ENCODE measurements around the gene HBZ. TPM values are rescaled to one million over a fixed set of nuclear protein-coding genes. Genes with fewer than 3 reads are reported as not detected.

HBZ gene
- total and polyA plus RNA-seq, 2 of the 8 experiments (the other 6 are each of a cell fraction or from before 2014, with no cell fraction given): 0.12 TPM; not detected in 1

DNA sequence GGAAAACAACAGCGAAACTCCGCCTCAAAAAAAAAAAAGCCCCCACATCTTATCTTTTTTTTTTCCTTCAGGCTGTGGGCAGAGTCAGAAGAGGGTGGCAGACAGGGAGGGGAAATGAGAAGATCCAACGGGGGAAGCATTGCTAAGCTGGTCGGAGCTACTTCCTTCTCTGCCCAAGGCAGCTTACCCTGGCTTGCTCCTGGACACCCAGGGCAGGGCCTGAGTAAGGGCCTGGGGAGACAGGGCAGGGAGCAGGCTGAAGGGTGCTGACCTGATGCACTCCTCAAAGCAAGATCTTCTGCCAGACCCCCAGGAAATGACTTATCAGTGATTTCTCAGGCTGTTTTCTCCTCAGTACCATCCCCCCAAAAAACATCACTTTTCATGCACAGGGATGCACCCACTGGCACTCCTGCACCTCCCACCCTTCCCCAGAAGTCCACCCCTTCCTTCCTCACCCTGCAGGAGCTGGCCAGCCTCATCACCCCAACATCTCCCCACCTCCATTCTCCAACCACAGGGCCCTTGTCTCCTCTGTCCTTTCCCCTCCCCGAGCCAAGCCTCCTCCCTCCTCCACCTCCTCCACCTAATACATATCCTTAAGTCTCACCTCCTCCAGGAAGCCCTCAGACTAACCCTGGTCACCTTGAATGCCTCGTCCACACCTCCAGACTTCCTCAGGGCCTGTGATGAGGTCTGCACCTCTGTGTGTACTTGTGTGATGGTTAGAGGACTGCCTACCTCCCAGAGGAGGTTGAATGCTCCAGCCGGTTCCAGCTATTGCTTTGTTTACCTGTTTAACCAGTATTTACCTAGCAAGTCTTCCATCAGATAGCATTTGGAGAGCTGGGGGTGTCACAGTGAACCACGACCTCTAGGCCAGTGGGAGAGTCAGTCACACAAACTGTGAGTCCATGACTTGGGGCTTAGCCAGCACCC lies 22.8 kb downstream of the HBZ start (continued):
- TF ChIP-seq, protein P1, sequence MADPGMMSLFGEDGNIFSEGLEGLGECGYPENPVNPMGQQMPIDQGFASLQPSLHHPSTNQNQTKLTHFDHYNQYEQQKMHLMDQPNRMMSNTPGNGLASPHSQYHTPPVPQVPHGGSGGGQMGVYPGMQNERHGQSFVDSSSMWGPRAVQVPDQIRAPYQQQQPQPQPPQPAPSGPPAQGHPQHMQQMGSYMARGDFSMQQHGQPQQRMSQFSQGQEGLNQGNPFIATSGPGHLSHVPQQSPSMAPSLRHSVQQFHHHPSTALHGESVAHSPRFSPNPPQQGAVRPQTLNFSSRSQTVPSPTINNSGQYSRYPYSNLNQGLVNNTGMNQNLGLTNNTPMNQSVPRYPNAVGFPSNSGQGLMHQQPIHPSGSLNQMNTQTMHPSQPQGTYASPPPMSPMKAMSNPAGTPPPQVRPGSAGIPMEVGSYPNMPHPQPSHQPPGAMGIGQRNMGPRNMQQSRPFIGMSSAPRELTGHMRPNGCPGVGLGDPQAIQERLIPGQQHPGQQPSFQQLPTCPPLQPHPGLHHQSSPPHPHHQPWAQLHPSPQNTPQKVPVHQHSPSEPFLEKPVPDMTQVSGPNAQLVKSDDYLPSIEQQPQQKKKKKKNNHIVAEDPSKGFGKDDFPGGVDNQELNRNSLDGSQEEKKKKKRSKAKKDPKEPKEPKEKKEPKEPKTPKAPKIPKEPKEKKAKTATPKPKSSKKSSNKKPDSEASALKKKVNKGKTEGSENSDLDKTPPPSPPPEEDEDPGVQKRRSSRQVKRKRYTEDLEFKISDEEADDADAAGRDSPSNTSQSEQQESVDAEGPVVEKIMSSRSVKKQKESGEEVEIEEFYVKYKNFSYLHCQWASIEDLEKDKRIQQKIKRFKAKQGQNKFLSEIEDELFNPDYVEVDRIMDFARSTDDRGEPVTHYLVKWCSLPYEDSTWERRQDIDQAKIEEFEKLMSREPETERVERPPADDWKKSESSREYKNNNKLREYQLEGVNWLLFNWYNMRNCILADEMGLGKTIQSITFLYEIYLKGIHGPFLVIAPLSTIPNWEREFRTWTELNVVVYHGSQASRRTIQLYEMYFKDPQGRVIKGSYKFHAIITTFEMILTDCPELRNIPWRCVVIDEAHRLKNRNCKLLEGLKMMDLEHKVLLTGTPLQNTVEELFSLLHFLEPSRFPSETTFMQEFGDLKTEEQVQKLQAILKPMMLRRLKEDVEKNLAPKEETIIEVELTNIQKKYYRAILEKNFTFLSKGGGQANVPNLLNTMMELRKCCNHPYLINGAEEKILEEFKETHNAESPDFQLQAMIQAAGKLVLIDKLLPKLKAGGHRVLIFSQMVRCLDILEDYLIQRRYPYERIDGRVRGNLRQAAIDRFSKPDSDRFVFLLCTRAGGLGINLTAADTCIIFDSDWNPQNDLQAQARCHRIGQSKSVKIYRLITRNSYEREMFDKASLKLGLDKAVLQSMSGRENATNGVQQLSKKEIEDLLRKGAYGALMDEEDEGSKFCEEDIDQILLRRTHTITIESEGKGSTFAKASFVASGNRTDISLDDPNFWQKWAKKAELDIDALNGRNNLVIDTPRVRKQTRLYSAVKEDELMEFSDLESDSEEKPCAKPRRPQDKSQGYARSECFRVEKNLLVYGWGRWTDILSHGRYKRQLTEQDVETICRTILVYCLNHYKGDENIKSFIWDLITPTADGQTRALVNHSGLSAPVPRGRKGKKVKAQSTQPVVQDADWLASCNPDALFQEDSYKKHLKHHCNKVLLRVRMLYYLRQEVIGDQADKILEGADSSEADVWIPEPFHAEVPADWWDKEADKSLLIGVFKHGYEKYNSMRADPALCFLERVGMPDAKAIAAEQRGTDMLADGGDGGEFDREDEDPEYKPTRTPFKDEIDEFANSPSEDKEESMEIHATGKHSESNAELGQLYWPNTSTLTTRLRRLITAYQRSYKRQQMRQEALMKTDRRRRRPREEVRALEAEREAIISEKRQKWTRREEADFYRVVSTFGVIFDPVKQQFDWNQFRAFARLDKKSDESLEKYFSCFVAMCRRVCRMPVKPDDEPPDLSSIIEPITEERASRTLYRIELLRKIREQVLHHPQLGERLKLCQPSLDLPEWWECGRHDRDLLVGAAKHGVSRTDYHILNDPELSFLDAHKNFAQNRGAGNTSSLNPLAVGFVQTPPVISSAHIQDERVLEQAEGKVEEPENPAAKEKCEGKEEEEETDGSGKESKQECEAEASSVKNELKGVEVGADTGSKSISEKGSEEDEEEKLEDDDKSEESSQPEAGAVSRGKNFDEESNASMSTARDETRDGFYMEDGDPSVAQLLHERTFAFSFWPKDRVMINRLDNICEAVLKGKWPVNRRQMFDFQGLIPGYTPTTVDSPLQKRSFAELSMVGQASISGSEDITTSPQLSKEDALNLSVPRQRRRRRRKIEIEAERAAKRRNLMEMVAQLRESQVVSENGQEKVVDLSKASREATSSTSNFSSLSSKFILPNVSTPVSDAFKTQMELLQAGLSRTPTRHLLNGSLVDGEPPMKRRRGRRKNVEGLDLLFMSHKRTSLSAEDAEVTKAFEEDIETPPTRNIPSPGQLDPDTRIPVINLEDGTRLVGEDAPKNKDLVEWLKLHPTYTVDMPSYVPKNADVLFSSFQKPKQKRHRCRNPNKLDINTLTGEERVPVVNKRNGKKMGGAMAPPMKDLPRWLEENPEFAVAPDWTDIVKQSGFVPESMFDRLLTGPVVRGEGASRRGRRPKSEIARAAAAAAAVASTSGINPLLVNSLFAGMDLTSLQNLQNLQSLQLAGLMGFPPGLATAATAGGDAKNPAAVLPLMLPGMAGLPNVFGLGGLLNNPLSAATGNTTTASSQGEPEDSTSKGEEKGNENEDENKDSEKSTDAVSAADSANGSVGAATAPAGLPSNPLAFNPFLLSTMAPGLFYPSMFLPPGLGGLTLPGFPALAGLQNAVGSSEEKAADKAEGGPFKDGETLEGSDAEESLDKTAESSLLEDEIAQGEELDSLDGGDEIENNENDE (IDR thresholded peaks at IDR 0.05; ENCODE audit: insufficient replicate concordance, low read length): no peak
- TF ChIP-seq ASH2L (IDR thresholded peaks at IDR 0.05; ENCODE audit: low read length): no peak
- no peak for TF ChIP-seq CEBPB (IDR thresholded peaks at IDR 0.05; ENCODE audit: low read depth, low read length)
- TF ChIP-seq RBBP5 (IDR thresholded peaks at IDR 0.05; ENCODE audit: borderline replicate concordance, low read depth, low read length): no peak
- TF ChIP-seq PHF8 (conservative IDR thresholded peaks at IDR 0.05; ENCODE audit: low read depth, low read length): no peak
